Hematopoietic multipotent progenitor cell treated with erythropoietin and hydrocortisone succinate and interleukin-3 and kit ligand, for 15 days (in vitro differentiated cells): ENCODE data around the gene AP1S3.

Experiments used
- DNase-seq: peaks from one replicate; pipeline ENCODE4 v3.0.0-alpha.2; 2015; ENCODE audit warnings: low spot score

AP1S3 gene

GRCh38 chr2:223722226-223722625 lies 115.2 kb downstream of the AP1S3 start:
- no peak for DNase-seq

GRCh38 chr2:223721746-223722145 lies 115.6 kb downstream of the AP1S3 start:
- no peak for DNase-seq

- no peak for DNase-seq
These were observed 117.0 kb downstream of the AP1S3 start for GRCh38 chr2:223720367-223720766.

- DNase-seq, result no peak
These were observed 124.7 kb downstream of the AP1S3 start for GRCh38 chr2:223712642-223713041.

- no peak for DNase-seq
These were observed 125.6 kb downstream of the AP1S3 start for GRCh38 chr2:223711596-223712326.
